ENCODE results near the gene RBL2. TPM values are rescaled to one million over a fixed set of nuclear protein-coding genes. Genes with fewer than 3 reads are reported as not detected.

RBL2 gene
- total and polyA plus RNA-seq, 9 donors = 48.0 to 88.7 (median 71.7) TPM

DNA sequence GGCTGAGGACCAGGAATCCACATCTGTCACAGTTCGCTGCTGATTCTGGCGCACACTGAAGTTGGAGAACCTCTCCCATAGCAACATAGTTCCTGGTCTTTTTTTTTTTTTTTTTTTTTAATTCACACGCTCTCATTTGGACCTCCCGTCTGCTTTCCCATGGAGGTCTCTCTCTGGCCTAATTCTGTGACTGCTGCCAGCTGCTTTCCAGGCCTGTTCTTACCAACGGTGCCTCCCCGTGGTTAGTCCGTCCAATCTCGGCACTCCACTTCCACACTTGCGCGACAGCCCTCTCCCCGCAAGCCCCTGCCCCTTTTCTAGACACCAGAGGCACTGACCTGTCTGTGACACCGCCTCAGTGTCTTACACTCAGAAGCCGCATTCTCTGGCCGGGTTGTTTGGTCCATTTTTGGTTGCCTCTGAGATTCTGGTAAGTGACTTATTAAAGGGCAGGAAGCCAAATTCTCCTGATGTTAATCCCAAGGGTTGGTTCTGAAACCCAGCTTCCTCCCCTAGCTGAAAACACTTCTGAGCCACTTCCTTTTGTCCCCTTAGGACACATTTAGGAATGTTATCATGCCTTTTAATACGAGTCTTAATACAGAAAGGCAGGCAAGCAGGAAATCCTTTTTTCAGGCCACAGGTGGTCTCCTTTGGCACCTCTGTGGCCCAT, 69.9 kb downstream of the RBL2 start:
- TF ChIP-seq, protein P1, sequence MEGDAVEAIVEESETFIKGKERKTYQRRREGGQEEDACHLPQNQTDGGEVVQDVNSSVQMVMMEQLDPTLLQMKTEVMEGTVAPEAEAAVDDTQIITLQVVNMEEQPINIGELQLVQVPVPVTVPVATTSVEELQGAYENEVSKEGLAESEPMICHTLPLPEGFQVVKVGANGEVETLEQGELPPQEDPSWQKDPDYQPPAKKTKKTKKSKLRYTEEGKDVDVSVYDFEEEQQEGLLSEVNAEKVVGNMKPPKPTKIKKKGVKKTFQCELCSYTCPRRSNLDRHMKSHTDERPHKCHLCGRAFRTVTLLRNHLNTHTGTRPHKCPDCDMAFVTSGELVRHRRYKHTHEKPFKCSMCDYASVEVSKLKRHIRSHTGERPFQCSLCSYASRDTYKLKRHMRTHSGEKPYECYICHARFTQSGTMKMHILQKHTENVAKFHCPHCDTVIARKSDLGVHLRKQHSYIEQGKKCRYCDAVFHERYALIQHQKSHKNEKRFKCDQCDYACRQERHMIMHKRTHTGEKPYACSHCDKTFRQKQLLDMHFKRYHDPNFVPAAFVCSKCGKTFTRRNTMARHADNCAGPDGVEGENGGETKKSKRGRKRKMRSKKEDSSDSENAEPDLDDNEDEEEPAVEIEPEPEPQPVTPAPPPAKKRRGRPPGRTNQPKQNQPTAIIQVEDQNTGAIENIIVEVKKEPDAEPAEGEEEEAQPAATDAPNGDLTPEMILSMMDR (IDR thresholded peaks at IDR 0.05) = no peak
- TF ChIP-seq EP300 (IDR thresholded peaks at IDR 0.05) (no peak), POLR2A (IDR thresholded peaks at IDR 0.05) (no peak)
- peak overlapping the region; percentile 63 for H3K4me3 ChIP-seq
- intact Hi-C loops (cut with DNase I) = no loop called here
- no peaks in the 10 kb centered on the region for H3K9me3 ChIP-seq
- no peaks in the 10 kb centered on the region for H3K27me3 ChIP-seq
- H3K27ac ChIP-seq = peak overlapping the region; percentile 87 to 92
- peaks cover 9% of the 10 kb centered on the region for H3K4me1 ChIP-seq (ENCODE audit: insufficient read depth)
- no peaks in the 10 kb centered on the region for H3K36me3 ChIP-seq
- DNase-seq = peak; percentile 45 to 69 (median 66)
- 13 to 19% (median 17%) methylated on average over 15 of the region's 15 CpGs for WGBS, 3 donors

DNA sequence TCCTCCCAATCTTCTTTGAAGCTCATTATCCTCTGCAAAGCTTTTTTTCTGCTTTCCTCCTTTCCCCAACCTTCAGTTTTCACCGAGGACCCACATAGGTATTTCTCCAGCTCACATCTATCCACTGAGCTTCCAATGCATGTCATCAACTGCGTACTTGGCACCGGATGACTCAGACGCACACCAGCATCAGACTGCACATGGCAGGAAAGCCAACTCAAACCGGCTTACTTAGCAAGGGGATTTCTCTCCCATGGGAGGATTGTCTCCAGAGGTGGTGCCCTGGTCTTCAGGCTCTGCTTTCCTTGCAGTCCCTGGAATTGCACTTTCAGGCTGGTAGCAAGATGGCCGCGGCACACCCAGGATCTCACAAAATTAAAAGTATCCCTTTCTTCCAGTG, 70.4 kb downstream of the RBL2 start:
- no peak overlapping the region for H3K4me3 ChIP-seq
- H3K9me3 ChIP-seq = no peaks in the 10 kb centered on the region
- TF ChIP-seq, protein P1 (IDR thresholded peaks at IDR 0.05) = no peak
- TF ChIP-seq POLR2A (IDR thresholded peaks at IDR 0.05) = no peak
- 83 to 87% (median 84%) methylated on average over 7 of the region's 7 CpGs for WGBS, 3 donors
- no peaks in the 10 kb centered on the region for H3K27me3 ChIP-seq
- H3K36me3 ChIP-seq = no peaks in the 10 kb centered on the region
- intact Hi-C loops (cut with DNase I) = no loop called here
- H3K4me1 ChIP-seq (ENCODE audit: insufficient read depth) = peaks cover 9% of the 10 kb centered on the region
- H3K27ac ChIP-seq = peak overlapping the region in 1 of 2 donors; percentile 92
- peak in 1 of 5 donors; percentile 28 for DNase-seq

DNA sequence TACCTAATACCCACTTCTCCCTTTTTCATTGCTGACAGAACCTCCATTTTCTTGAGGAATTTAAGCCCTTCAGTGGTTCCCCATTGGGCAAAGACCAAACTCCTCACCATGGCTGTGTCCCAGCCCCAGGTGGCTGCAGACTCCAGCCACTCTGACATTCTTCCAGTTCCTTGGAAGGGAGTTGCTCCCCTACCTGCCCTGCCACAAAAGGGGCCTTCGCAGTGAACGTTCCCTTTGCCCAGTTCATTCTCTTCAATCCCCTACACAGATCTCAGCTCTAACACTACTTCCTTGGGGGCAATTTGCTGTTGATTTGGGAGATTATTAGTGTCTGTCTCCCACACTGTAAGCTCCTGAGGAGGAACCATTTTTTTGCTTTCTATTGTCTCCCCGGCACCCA, 72.0 kb downstream of the RBL2 start:
- no peak overlapping the region for H3K27ac ChIP-seq
- no peak overlapping the region for H3K4me3 ChIP-seq
- no peak for DNase-seq
- intact Hi-C loops (cut with DNase I) = no loop called here
- no peaks in the 10 kb centered on the region for H3K9me3 ChIP-seq
- H3K36me3 ChIP-seq = no peaks in the 10 kb centered on the region
- H3K4me1 ChIP-seq (ENCODE audit: insufficient read depth) = peaks cover 9% of the 10 kb centered on the region
- no peaks in the 10 kb centered on the region for H3K27me3 ChIP-seq
- WGBS, 3 donors = 82 to 94% (median 86%) methylated on average over 3 of the region's 3 CpGs
- TF ChIP-seq, protein P1 (IDR thresholded peaks at IDR 0.05) = no peak
- TF ChIP-seq EP300 (IDR thresholded peaks at IDR 0.05) = no peak
- no peak for TF ChIP-seq POLR2A (IDR thresholded peaks at IDR 0.05)

DNA sequence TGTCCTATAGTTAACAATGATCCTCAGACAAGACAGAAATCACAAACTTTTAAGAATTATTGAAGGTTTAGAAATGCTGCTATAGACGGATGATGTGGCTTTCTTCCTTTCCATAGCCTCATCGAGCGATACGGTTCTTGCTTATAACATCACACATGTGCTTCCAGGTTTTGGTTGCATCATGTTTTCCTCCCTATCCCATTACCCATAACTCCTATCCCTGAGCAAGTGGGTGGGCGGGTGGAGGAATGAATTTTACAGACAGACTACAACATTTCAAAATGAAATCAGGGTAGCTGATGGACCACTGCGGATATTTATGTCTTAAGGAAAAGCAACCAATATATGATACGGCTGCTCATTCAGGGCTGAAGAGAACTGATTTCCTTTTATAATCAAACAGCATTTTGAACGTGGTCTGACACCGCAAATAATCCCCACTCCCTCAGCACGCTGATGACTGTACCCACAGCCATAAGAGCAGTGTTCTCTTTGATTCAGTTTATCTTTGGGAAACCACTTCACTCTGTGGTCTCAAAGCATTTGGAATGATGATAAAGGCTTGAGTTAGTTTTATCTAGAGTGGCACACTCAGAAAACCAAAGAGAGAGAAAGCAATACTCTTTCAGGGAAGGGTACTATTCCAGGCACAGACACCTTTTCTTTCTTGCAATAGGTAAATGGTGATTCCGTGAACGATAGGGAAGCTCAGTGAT, 73.4 kb downstream of the RBL2 start:
- TF ChIP-seq, protein P1 (IDR thresholded peaks at IDR 0.05) = no peak
- no peak for TF ChIP-seq EP300 (IDR thresholded peaks at IDR 0.05)
- TF ChIP-seq POLR2A (IDR thresholded peaks at IDR 0.05) = no peak
- H3K9me3 ChIP-seq = no peaks in the 10 kb centered on the region
- H3K4me1 ChIP-seq (ENCODE audit: insufficient read depth) = peaks cover 6% of the 10 kb centered on the region
- WGBS, 3 donors = 83 to 88% (median 84%) methylated on average over 12 of the region's 12 CpGs
- no peak overlapping the region for H3K4me3 ChIP-seq
- DNase-seq = no peak
- H3K36me3 ChIP-seq = no peaks in the 10 kb centered on the region
- intact Hi-C loops (cut with DNase I) = no loop called here
- H3K27me3 ChIP-seq = no peaks in the 10 kb centered on the region
- no peak overlapping the region for H3K27ac ChIP-seq

Measured in ovary (tissue), 9 donors.